Stimulated activated CD4-positive, alpha-beta T cell treated with anti-CD3 and anti-CD28 coated beads, Interleukin-15, amount 100 ng/mL, for 1 hour (primary cell): ENCODE measurements around the gene MRPL14.

ENCODE experiments used
- DNase-seq, 2 donors: peaks; one replicate each; pipeline ENCODE4 v3.0.0-alpha.2; 2020; ENCODE audit warnings: low read depth in 1 of 2, low spot score in 1 of 2

The MRPL14 gene

DNA sequence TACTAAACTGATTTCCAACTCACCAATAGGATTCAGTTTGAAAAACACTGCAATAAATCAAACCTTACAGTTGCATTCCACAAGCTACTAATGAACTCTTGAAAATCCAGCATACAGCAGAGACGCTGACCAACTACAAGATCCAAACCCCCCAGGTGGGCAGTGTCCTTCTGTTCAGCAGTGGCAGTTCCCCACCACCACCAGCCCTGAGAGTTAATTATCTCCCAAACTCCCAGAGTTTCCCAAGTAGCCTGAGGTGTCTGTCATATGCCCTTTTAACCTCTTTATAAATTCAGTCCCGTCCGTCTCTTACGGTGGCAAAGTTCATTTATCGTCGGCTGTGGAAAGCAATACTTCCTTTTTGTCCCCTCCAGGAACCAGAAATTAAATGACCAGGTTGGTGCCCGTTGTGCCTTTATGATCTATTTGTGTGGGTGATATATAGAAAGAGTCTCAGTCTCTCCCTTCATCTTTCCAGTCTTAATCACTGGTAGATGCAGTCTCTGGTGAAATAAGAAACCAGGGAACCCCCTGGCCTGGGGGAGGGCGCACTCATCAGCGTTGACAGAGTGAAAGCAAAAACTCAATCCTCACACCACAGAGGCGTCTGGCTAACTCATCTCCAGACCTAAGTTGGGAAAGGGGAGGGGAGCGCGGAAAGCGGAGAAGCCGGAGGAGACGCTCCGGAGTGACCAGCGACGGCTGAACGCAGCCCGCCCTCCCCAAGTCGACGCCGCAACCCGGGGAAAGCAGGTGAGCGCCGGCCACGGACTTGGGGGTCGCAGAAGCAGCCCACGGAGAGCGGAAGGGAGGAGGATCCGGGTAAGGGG, 717 bp downstream of the MRPL14 start:
- peak; percentile 11 to 74 for DNase-seq

GRCh38 chr6:44123544-44123943, 3.7 kb downstream of the MRPL14 start:
- no peak for DNase-seq

DNA sequence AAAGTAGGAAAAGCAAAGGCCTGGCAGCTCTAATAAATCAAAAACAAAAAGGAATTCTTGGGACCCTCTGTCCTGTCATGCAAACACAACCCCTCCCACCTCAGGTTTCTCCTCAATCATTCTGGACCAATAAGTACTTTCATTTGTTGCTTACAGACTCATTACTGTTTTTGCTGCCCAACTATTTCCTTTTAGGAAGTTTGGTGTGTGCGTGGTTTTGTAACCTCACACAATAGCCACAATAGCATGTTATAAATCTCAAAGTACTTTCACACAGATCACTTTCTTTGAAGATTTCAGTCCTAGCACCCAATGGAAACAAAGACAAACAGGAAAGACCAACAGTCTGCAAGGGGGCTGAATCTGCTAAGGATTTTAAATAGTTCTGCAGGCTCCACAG, 4.5 kb downstream of the MRPL14 start:
- DNase-seq = no peak

DNA sequence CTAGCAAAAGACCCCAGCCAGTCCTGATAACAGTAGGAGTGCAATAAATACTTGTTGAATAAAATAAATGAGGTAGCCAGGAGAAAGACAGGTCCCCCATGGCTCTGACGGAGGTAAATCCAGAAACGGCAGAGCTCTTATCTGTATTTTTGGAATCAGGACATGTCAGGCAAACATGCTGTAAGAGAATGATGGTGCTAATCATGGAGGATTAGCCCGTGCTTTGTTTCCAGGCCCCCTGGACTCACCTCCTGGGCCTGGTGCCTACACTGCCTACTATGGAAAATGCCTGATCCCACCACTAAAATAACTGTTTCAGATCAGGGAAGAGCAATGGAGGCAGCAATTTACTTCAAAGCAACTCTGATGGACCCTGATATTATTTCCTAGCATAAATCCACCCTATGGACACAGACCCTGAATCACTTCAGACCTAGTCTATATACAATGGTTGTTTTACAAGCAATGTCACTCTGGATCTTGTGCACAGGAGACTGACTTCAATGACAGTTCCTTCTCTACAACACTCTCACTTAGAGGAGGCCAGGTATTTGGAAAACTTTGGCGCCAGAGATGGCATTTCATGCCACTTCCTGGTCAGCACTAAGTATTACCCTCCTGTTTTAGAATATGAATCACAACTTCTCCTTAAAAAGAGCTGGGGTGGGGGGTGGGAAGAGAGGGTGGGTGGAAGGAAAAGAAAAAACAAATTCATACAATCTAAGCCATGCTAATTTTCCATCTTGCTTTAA, 6.4 kb downstream of the MRPL14 start:
- DNase-seq = no peak

DNA sequence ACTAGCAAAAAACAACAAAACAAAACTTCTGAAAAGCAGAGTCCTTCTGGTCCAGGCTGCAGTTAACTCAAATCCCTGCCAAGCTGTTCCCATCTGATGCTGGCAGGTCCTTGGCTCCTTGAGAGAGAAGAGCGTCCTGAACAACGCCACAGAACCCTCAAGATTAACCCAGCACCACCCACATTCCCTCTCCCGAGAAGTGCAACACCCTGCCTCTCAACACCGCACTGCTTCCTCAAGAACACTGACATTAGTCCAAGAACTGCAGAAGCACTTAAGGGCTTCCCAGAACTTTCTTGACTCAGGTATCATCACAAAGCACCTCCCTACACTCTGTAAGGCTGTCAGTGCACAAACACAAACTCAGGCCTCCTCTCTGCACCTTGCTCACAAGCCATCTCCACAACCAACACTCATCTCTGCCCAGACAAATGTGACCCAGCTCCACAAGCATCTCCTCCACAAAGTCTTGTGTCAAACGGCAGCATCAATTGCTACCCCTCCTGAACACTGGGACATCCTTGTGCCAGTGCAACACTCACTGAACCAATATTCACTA, 7.5 kb downstream of the MRPL14 start:
- DNase-seq = no peak

DNA sequence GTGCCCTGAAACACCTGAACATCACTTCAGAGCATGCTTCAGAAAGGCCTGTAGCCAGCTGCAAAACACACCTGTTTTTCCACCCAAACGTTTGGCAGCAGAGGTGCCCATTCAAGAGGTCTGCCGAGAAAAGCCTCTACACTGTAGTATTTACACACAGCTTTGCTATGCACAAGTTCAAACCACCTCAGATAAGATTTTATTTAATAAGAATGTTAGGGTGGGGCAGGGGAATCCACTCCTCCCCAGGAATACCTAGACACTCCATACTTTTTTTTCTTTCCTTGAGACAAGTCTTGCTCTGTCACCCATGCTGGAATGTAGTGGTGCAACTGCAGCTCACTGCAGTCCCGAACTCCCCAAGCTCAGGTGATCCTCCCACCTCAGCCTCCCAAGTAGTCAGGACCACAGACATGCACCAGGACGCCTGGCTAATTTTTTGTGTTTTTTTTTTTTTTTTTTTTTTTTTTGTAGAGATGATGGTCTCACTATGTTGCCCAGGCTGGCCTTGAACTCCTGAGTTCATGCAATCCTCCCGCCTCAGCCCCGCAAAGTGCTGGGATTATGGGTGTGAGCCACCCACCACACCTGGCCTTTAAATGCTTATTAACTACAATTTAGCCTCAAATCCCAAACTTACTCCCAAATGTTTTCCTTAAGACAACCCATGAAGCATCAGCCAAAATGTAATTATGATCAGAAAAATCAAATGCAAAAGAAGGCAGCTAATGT, 9.7 kb downstream of the MRPL14 start:
- DNase-seq = no peak

- DNase-seq = no peak
Measured at GRCh38 chr6:44116641-44117382, 10.4 kb downstream of the MRPL14 start.

- DNase-seq = no peak
Measured at GRCh38 chr6:44115866-44116265, 11.4 kb downstream of the MRPL14 start.

DNA sequence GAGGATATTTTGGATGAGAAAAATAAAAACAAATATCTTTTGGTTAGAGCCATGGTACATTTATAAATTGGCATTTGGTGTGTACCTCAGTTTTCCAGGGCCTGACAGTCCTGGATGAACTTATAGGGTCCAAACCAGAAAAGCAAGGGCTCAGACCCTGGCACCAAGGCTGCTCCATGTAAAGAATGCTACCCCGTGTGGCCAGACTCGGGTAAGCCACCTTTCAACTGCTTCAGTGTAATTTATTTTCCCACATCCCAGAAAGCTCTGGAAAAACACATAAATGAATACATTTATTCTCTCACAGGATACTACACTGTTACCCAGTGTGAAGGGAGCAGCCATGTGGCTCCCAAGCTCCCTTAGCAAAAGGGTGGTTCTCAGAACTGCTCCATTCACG, 13.8 kb downstream of the MRPL14 start:
- no peak for DNase-seq

GRCh38 chr6:44111434-44112417, 15.5 kb downstream of the MRPL14 start:
- no peak for DNase-seq

GRCh38 chr6:44110966-44111365, 16.3 kb downstream of the MRPL14 start:
- no peak for DNase-seq

DNA sequence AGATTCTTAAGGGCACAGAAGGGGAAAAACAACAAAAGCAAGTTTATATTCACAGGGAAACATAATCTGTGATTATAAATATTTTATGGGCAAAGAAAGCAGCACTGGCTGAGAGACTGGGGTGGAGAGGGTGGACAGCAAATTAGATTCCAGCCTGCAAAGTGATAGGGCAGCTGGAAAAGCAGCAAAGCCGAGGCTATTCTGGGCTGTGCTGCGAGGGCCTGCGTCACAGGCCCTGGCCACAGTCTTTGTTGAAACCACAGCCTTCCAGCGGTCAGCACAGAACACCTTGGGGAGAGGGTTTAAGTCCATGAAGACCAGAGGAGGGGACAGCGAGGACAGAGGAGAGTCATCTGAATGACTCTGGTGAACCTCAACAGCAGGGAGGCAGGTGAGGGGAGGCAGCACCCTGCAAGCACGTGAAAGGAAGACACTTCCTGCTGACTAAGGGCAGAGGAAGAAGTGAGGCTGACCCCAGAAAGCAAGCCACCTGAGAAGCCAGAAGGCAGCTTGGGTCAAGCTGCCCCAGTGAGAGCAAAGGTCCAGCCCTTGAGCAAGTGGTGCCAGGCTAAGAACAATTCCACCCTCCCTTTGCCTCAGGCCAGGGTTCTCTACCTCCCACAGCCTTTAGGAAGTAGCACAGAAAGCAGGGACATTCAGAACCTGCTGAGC, 17.1 kb downstream of the MRPL14 start:
- no peak for DNase-seq

DNA sequence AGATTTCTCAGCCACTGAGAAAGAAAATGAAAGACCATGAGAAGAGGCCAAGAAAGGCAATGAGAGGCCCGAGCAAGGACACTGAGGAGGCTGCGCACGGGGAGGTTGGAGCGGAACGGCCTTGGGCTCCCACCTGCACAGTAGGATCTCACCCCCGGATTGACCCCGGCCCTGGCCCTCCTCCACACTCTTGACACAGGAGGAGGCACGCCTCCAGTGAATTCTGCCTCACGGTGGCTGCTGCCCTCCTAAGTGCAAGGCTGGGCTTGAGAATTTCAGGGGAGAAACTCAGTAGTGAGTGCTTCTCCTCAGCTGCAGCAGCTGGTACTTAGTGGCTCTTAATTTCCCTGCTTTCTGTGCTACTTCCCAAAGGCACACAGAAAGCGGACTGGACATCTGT, 18.0 kb downstream of the MRPL14 start:
- DNase-seq = no peak

GRCh38 chr6:44108471-44108870, 18.8 kb downstream of the MRPL14 start:
- DNase-seq = no peak

- DNase-seq = no peak
Measured at GRCh38 chr6:44107017-44107416, 20.2 kb downstream of the MRPL14 start.

GRCh38 chr6:44105993-44106740, 21.1 kb downstream of the MRPL14 start:
- DNase-seq = no peak

- DNase-seq = no peak
Measured at GRCh38 chr6:44105146-44105545, 22.1 kb downstream of the MRPL14 start.

GRCh38 chr6:44104481-44105021, 22.7 kb downstream of the MRPL14 start:
- DNase-seq = no peak
